Measurements from ENCODE around the gene PCDH15. TPM values are rescaled to one million over a fixed set of nuclear protein-coding genes. Genes with fewer than 3 reads are reported as not detected.

PCDH15 gene
- total RNA-seq, 1 experiment from 2014 or later: not detected

GRCh38 chr10:54666192-54666591, 134.8 kb downstream of the PCDH15 start:
- H3K36me3 ChIP-seq (ENCODE audit: insufficient read depth, low read length, poor library complexity, severe bottlenecking): no peaks in the 10 kb centered on the region
- H3K9me3 ChIP-seq (ENCODE audit: low read depth, low read length, poor library complexity, severe bottlenecking): peaks cover 18% of the 10 kb centered on the region
- DNase-seq (ENCODE audit: low spot score): no peak
- intact Hi-C loops (cut with micrococcal nuclease; ENCODE audit: unreplicated experiment): no loop called here
- no peaks in the 10 kb centered on the region for H3K4me1 ChIP-seq (ENCODE audit: insufficient read depth, low read length, poor library complexity, severe bottlenecking)
- TF ChIP-seq EZH2 (IDR thresholded peaks at IDR 0.05; ENCODE audit: borderline replicate concordance, low read depth, low read length, poor library complexity, severe bottlenecking) (no peak), CTCF (conservative IDR thresholded peaks at IDR 0.05; ENCODE audit: low read depth, low read length) (no peak)
- H3K27me3 ChIP-seq (replicated peaks; ENCODE audit: insufficient read depth, low read depth, low read length, poor library complexity): no peaks in the 10 kb centered on the region
- H3K4me3 ChIP-seq (ENCODE audit: low read depth, low read length, poor library complexity, severe bottlenecking): no peak overlapping the region
- POLR2A ChIA-PET (ENCODE audit: low non-redundant PET): no interaction called here
- H3K27ac ChIP-seq (ENCODE audit: low read depth, low read length, poor library complexity, severe bottlenecking): no peak overlapping the region
- BruUV-seq (replicated peaks): no TSS peak
- CTCF ChIA-PET: no interaction called here

GRCh38 chr10:54665095-54665494, 135.9 kb downstream of the PCDH15 start:
- TF ChIP-seq CTCF (conservative IDR thresholded peaks at IDR 0.05; ENCODE audit: low read depth, low read length) (no peak), EZH2 (IDR thresholded peaks at IDR 0.05; ENCODE audit: borderline replicate concordance, low read depth, low read length, poor library complexity, severe bottlenecking) (no peak)
- no TSS peak for BruUV-seq (replicated peaks)
- Histone ChIP-seq H3K4me3 (ENCODE audit: low read depth, low read length, poor library complexity, severe bottlenecking) (no peak overlapping the region), H3K4me1 (ENCODE audit: insufficient read depth, low read length, poor library complexity, severe bottlenecking) (no peaks in the 10 kb centered on the region), H3K9me3 (ENCODE audit: low read depth, low read length, poor library complexity, severe bottlenecking) (peaks cover 16% of the 10 kb centered on the region), H3K36me3 (ENCODE audit: insufficient read depth, low read length, poor library complexity, severe bottlenecking) (no peaks in the 10 kb centered on the region), H3K27me3 (replicated peaks; ENCODE audit: insufficient read depth, low read depth, low read length, poor library complexity) (no peaks in the 10 kb centered on the region), H3K27ac (ENCODE audit: low read depth, low read length, poor library complexity, severe bottlenecking) (no peak overlapping the region)
- CTCF ChIA-PET: no interaction called here
- intact Hi-C loops (cut with micrococcal nuclease; ENCODE audit: unreplicated experiment): no loop called here
- POLR2A ChIA-PET (ENCODE audit: low non-redundant PET): no interaction called here
- DNase-seq (ENCODE audit: low spot score): no peak

GRCh38 chr10:54660397-54660796, 140.6 kb downstream of the PCDH15 start:
- DNase-seq (ENCODE audit: low spot score): no peak
- no peaks in the 10 kb centered on the region for H3K27me3 ChIP-seq (replicated peaks; ENCODE audit: insufficient read depth, low read depth, low read length, poor library complexity)
- no TSS peak for BruUV-seq (replicated peaks)
- H3K36me3 ChIP-seq (ENCODE audit: insufficient read depth, low read length, poor library complexity, severe bottlenecking): no peaks in the 10 kb centered on the region
- H3K9me3 ChIP-seq (ENCODE audit: low read depth, low read length, poor library complexity, severe bottlenecking): peaks cover 33% of the 10 kb centered on the region
- no peaks in the 10 kb centered on the region for H3K4me1 ChIP-seq (ENCODE audit: insufficient read depth, low read length, poor library complexity, severe bottlenecking)
- no peak overlapping the region for H3K27ac ChIP-seq (ENCODE audit: low read depth, low read length, poor library complexity, severe bottlenecking)
- intact Hi-C loops (cut with micrococcal nuclease; ENCODE audit: unreplicated experiment): no loop called here
- H3K4me3 ChIP-seq (ENCODE audit: low read depth, low read length, poor library complexity, severe bottlenecking): no peak overlapping the region
- no peak for TF ChIP-seq CTCF (conservative IDR thresholded peaks at IDR 0.05; ENCODE audit: low read depth, low read length)
- no peak for TF ChIP-seq EZH2 (IDR thresholded peaks at IDR 0.05; ENCODE audit: borderline replicate concordance, low read depth, low read length, poor library complexity, severe bottlenecking)
- POLR2A ChIA-PET (ENCODE audit: low non-redundant PET): no interaction called here
- CTCF ChIA-PET: no interaction called here

Data from A673 (cell line).